Measurements from ENCODE around the gene LTBP4. TPM values are rescaled to one million over a fixed set of nuclear protein-coding genes. Genes with fewer than 3 reads are reported as not detected.

The LTBP4 gene
- total RNA-seq, 1 experiment from 2014 or later = 75.4 TPM

GRCh38 chr19:40567040-40567749 lies 34.0 kb upstream of the LTBP4 start:
- Histone ChIP-seq H3K36me3 (ENCODE audit: control insufficient read depth, insufficient read depth, low read length) (no peaks in the 10 kb centered on the region), H3K27me3 (ENCODE audit: control insufficient read depth, insufficient read depth, low read length) (no peaks in the 10 kb centered on the region), H3K4me1 (ENCODE audit: control insufficient read depth, insufficient read depth, low read length) (peaks cover 5% of the 10 kb centered on the region; the same call in 1 of the 2 replicates), H3K27ac (ENCODE audit: low read length) (no peak overlapping the region), H3K4me3 (ENCODE audit: low read depth in 2 of 2, low read length in 2 of 2) (peak overlapping the region; percentile 31 to 32), H3K9me3 (ENCODE audit: control insufficient read depth, insufficient read depth, low read depth, low read length) (no peaks in the 10 kb centered on the region)
- TF ChIP-seq, protein P1, sequence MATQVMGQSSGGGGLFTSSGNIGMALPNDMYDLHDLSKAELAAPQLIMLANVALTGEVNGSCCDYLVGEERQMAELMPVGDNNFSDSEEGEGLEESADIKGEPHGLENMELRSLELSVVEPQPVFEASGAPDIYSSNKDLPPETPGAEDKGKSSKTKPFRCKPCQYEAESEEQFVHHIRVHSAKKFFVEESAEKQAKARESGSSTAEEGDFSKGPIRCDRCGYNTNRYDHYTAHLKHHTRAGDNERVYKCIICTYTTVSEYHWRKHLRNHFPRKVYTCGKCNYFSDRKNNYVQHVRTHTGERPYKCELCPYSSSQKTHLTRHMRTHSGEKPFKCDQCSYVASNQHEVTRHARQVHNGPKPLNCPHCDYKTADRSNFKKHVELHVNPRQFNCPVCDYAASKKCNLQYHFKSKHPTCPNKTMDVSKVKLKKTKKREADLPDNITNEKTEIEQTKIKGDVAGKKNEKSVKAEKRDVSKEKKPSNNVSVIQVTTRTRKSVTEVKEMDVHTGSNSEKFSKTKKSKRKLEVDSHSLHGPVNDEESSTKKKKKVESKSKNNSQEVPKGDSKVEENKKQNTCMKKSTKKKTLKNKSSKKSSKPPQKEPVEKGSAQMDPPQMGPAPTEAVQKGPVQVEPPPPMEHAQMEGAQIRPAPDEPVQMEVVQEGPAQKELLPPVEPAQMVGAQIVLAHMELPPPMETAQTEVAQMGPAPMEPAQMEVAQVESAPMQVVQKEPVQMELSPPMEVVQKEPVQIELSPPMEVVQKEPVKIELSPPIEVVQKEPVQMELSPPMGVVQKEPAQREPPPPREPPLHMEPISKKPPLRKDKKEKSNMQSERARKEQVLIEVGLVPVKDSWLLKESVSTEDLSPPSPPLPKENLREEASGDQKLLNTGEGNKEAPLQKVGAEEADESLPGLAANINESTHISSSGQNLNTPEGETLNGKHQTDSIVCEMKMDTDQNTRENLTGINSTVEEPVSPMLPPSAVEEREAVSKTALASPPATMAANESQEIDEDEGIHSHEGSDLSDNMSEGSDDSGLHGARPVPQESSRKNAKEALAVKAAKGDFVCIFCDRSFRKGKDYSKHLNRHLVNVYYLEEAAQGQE (IDR thresholded peaks at IDR 0.05; ENCODE audit: insufficient read depth in 1 of 2, low read depth in 2 of 2, low read length in 1 of 2) = no peak
- TF ChIP-seq POLR2AphosphoS5 (IDR thresholded peaks at IDR 0.05; ENCODE audit: low read depth, low read length) (no peak), SIN3A (IDR thresholded peaks at IDR 0.05; ENCODE audit: borderline replicate concordance, insufficient read depth, low read depth, low read length) (no peak), TCF7L2 (IDR thresholded peaks at IDR 0.05; ENCODE audit: low read depth, low read length) (no peak)
- TF ChIP-seq, protein P2, sequence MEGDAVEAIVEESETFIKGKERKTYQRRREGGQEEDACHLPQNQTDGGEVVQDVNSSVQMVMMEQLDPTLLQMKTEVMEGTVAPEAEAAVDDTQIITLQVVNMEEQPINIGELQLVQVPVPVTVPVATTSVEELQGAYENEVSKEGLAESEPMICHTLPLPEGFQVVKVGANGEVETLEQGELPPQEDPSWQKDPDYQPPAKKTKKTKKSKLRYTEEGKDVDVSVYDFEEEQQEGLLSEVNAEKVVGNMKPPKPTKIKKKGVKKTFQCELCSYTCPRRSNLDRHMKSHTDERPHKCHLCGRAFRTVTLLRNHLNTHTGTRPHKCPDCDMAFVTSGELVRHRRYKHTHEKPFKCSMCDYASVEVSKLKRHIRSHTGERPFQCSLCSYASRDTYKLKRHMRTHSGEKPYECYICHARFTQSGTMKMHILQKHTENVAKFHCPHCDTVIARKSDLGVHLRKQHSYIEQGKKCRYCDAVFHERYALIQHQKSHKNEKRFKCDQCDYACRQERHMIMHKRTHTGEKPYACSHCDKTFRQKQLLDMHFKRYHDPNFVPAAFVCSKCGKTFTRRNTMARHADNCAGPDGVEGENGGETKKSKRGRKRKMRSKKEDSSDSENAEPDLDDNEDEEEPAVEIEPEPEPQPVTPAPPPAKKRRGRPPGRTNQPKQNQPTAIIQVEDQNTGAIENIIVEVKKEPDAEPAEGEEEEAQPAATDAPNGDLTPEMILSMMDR (IDR thresholded peaks at IDR 0.05) = no peak
- ATAC-seq (no peak), DNase-seq (ENCODE audit: low read depth, low spot score) (no peak)
- ChIA-PET POLR2A (no interaction called here), CTCF (no interaction called here)
- no TSS peak for BruUV-seq (replicated peaks)
- intact Hi-C loops (cut with micrococcal nuclease; ENCODE audit: unreplicated experiment) = no loop called here
- in situ Hi-C loops (cut with HindIII; ENCODE audit: low pct_unique_long_range_greater_than_20kb, low sequenced_read_pairs) = no loop called here

DNA sequence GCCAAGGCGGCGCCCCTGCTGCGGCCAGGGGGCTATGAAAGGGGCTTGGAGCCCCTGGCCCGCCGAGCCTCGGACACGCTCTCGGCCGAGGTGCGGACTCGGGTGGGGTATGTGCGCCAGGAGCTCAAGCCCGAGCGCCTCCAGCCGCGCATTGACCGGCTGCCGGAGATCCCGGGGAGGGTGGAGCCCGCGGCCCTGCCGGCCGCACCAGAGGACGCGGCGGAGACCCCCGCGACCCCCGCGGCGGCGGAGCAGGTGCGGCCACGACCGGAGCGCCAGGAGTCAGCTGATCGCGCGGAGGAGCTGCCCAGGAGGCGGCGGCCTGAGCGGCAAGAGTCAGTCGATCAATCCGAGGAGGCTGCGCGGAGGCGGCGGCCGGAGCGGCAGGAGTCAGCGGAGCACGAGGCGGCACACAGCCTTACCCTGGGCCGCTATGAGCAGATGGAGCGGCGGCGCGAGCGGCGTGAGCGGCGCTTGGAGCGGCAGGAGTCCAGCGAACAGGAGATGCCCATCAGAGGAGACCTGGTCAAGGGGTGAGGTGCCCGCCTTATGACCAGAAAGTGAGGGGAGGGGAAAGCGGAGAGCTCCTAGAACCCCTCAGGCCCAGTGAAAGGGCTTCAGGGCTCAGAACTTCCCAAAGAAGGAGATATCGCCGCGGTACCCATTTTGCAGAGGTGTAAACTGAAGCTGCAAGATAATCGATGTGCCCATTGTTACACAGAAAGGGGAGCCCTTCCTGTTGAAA lies 33.2 kb upstream of the LTBP4 start:
- ATAC-seq = no peak
- in situ Hi-C loops (cut with HindIII; ENCODE audit: low pct_unique_long_range_greater_than_20kb, low sequenced_read_pairs) = no loop called here
- intact Hi-C loops (cut with micrococcal nuclease; ENCODE audit: unreplicated experiment) = no loop called here
- peak overlapping the region; percentile 31 to 32 for H3K4me3 ChIP-seq (ENCODE audit: low read depth in 2 of 2, low read length in 2 of 2)
- no peaks in the 10 kb centered on the region for H3K9me3 ChIP-seq (ENCODE audit: control insufficient read depth, insufficient read depth, low read depth, low read length)
- no TSS peak for BruUV-seq (replicated peaks)
- H3K27me3 ChIP-seq (ENCODE audit: control insufficient read depth, insufficient read depth, low read length) = no peaks in the 10 kb centered on the region
- ChIA-PET CTCF (no interaction called here), POLR2A (interaction anchor here (0.6 kb wide), 1 partner anchor 768 kb away, joined by 3 read pairs; no protein-coding TSS in a partner anchor)
- no peak overlapping the region for H3K27ac ChIP-seq (ENCODE audit: low read length)
- H3K4me1 ChIP-seq (ENCODE audit: control insufficient read depth, insufficient read depth, low read length) = peaks cover 5% of the 10 kb centered on the region; the same call in 1 of the 2 replicates
- TF ChIP-seq, protein P2 (IDR thresholded peaks at IDR 0.05) = no peak
- TF ChIP-seq TCF7L2 (IDR thresholded peaks at IDR 0.05; ENCODE audit: low read depth, low read length) (no peak), POLR2AphosphoS5 (IDR thresholded peaks at IDR 0.05; ENCODE audit: low read depth, low read length) (no peak), SIN3A (IDR thresholded peaks at IDR 0.05; ENCODE audit: borderline replicate concordance, insufficient read depth, low read depth, low read length) (no peak)
- TF ChIP-seq, protein P1 (IDR thresholded peaks at IDR 0.05; ENCODE audit: insufficient read depth in 1 of 2, low read depth in 2 of 2, low read length in 1 of 2) = no peak
- H3K36me3 ChIP-seq (ENCODE audit: control insufficient read depth, insufficient read depth, low read length) = no peaks in the 10 kb centered on the region
- no peak for DNase-seq (ENCODE audit: low read depth, low spot score)
